H9 (cell line): ENCODE data around the gene SPTBN1. TPM values are rescaled to one million over a fixed set of nuclear protein-coding genes. Genes with fewer than 3 reads are reported as not detected.

Source experiments
- DNase-seq: peaks from one replicate; pipeline ENCODE4 v3.0.0-alpha.2; 2017
- H2AFZ ChIP-seq: one replicate; pipeline ENCODE4 v1.6.1; 2013; ENCODE audit warnings: mild to moderate bottlenecking, low read length, control low read depth, moderate library complexity
- H2AK5ac ChIP-seq: 2 replicates; pipeline ENCODE4 v1.6.1; 2013; ENCODE audit warnings: low read length, control low read depth, mixed read lengths; ENCODE audit not compliant: insufficient read length
- H2BK120ac ChIP-seq: one replicate; pipeline ENCODE4 v1.6.1; 2013; ENCODE audit warnings: low read depth, mild to moderate bottlenecking, low read length, control low read depth, inconsistent platforms; ENCODE audit not compliant: poor library complexity, severe bottlenecking
- H2BK12ac ChIP-seq: 2 replicates; pipeline ENCODE4 v1.6.1; 2013; ENCODE audit warnings: low read length, control low read depth, mixed read lengths, low read depth; ENCODE audit not compliant: insufficient read length
- H2BK15ac ChIP-seq: 2 replicates; pipeline ENCODE4 v1.6.1; 2013; ENCODE audit warnings: low read depth, low read length, control low read depth
- H2BK20ac ChIP-seq: one replicate; pipeline ENCODE4 v1.6.1; 2013; ENCODE audit warnings: low read depth, mild to moderate bottlenecking, low read length, control low read depth, inconsistent platforms; ENCODE audit not compliant: poor library complexity, severe bottlenecking
- H2BK5ac ChIP-seq: 2 replicates; pipeline ENCODE4 v1.6.1; 2013; ENCODE audit warnings: low read length, control low read depth, mixed read lengths; ENCODE audit not compliant: insufficient read length
- H3K14ac ChIP-seq: 2 replicates; pipeline ENCODE4 v1.6.1; 2013; ENCODE audit warnings: low read length, control low read depth; ENCODE audit not compliant: insufficient read depth
- H3K18ac ChIP-seq: 2 replicates; pipeline ENCODE4 v1.6.1; 2013; ENCODE audit warnings: low read depth, mild to moderate bottlenecking, mixed read lengths, low read length, control low read depth; ENCODE audit not compliant: insufficient read length
- H3K23ac ChIP-seq: 2 replicates; pipeline ENCODE4 v1.6.1; 2013; ENCODE audit warnings: low read length, control low read depth, mixed read lengths, low read depth; ENCODE audit not compliant: insufficient read length
- H3K23me2 ChIP-seq: 2 replicates; pipeline ENCODE4 v1.6.1; 2013; ENCODE audit warnings: low read depth, mild to moderate bottlenecking, mixed read lengths, low read length, control low read depth; ENCODE audit not compliant: insufficient read length, poor library complexity, severe bottlenecking
- H3K27ac ChIP-seq: 2 replicates; pipeline ENCODE4 v1.5.1; 2013; ENCODE audit warnings: low read length, control low read depth, mixed read lengths, low read depth; ENCODE audit not compliant: insufficient read length
- H3K27me3 ChIP-seq: 2 replicates; pipeline ENCODE4 v1.6.1; 2013; ENCODE audit warnings: low read length, control low read depth, inconsistent platforms; ENCODE audit not compliant: insufficient read depth
- H3K4ac ChIP-seq: 2 replicates; pipeline ENCODE4 v1.6.1; 2013; ENCODE audit warnings: low read depth, mild to moderate bottlenecking, control low read depth, inconsistent platforms, low read length, moderate library complexity
- H3K4me1 ChIP-seq: 2 replicates; pipeline ENCODE4 v1.6.1; 2013; ENCODE audit warnings: low read length, control low read depth, inconsistent platforms; ENCODE audit not compliant: insufficient read depth
- H3K4me2 ChIP-seq: 2 replicates; pipeline ENCODE4 v1.6.1; 2013; ENCODE audit warnings: low read length, control low read depth, mixed read lengths; ENCODE audit not compliant: insufficient read length, insufficient read depth
- H3K56ac ChIP-seq: 2 replicates; pipeline ENCODE4 v1.6.1; 2013; ENCODE audit warnings: low read depth, mild to moderate bottlenecking, mixed read lengths, low read length, control low read depth; ENCODE audit not compliant: insufficient read length
- H3K79me1 ChIP-seq: 2 replicates; pipeline ENCODE4 v1.6.1; 2013; ENCODE audit warnings: low read depth, mild to moderate bottlenecking, moderate library complexity, low read length, control low read depth, inconsistent platforms; ENCODE audit not compliant: insufficient read depth, poor library complexity, severe bottlenecking
- H3K79me2 ChIP-seq: 2 replicates; pipeline ENCODE4 v1.6.1; 2013; ENCODE audit warnings: low read length, control low read depth, inconsistent platforms; ENCODE audit not compliant: insufficient read depth
- H3K9ac ChIP-seq: 2 replicates; pipeline ENCODE4 v1.6.1; 2013; ENCODE audit warnings: low read length, control low read depth, mixed read lengths; ENCODE audit not compliant: insufficient read length; ENCODE audit errors: extremely low read depth
- H3K9me3 ChIP-seq: one replicate; pipeline ENCODE4 v1.6.1; 2013; ENCODE audit warnings: low read depth, low read length, inconsistent platforms; ENCODE audit not compliant: control insufficient read depth
- H3T11ph ChIP-seq: one replicate; pipeline ENCODE4 v1.6.1; 2013; ENCODE audit warnings: mild to moderate bottlenecking, low read length, control low read depth, inconsistent platforms
- H4K20me1 ChIP-seq: one replicate; pipeline ENCODE4 v1.6.1; 2013; ENCODE audit not compliant: control insufficient read depth, insufficient read length, insufficient read depth
- H4K5ac ChIP-seq: 2 replicates; pipeline ENCODE4 v1.6.1; 2013; ENCODE audit warnings: low read depth, mild to moderate bottlenecking, mixed read lengths, low read length, control low read depth; ENCODE audit not compliant: insufficient read length
- H4K8ac ChIP-seq: replicated peaks from 2 replicates; pipeline ENCODE4 v1.6.1; 2013; ENCODE audit warnings: low read length, control low read depth, mixed read lengths, low read depth; ENCODE audit not compliant: insufficient read length
- H4K91ac ChIP-seq: 2 replicates; pipeline ENCODE4 v1.6.1; 2013; ENCODE audit warnings: low read depth, mild to moderate bottlenecking, moderate library complexity, mixed read lengths, low read length, control low read depth; ENCODE audit not compliant: insufficient read length
- H3K27ac Mint-ChIP-seq, 3 experiments: 2 replicates in 2 of 3; 3 replicates in 1 of 3; pipeline ENCODE4 v1.8.0; 2020 to 2021; ENCODE audit warnings: mixed read lengths in 3 of 3, mild to moderate bottlenecking in 1 of 3, moderate library complexity in 1 of 3
- H3K27me3 Mint-ChIP-seq: 2 replicates; pipeline ENCODE4 v1.8.0; 2021; ENCODE audit warnings: low read depth, mild to moderate bottlenecking, moderate library complexity, mixed read lengths
- H3K36me3 Mint-ChIP-seq, 3 experiments: 2 replicates in 2 of 3; 3 replicates in 1 of 3; pipeline ENCODE4 v1.8.0; 2020 to 2021; ENCODE audit warnings: low read depth in 3 of 3, mixed read lengths in 3 of 3; ENCODE audit not compliant: insufficient read depth in 1 of 3
- H3K4me1 Mint-ChIP-seq, 2 experiments: 2 replicates each; pipeline ENCODE4 v1.8.0; 2020; ENCODE audit warnings: mixed read lengths in 2 of 2
- H3K4me3 Mint-ChIP-seq, 2 experiments: 2 replicates in 1 of 2; 3 replicates in 1 of 2; pipeline ENCODE4 v1.8.0; 2020 to 2021; ENCODE audit warnings: mild to moderate bottlenecking in 2 of 2, mixed read lengths in 2 of 2, moderate library complexity in 1 of 2
- H3K9me3 Mint-ChIP-seq, 2 experiments: 2 replicates in 1 of 2; 3 replicates in 1 of 2; pipeline ENCODE4 v1.8.0; 2020; ENCODE audit warnings: mild to moderate bottlenecking in 2 of 2, mixed read lengths in 2 of 2, moderate library complexity in 1 of 2
- CTCF ChIP-seq: fragments of 200-600 bp; sonication (generic); conservative IDR thresholded peaks from 3 replicates; pipeline ENCODE4 v1.8.0; 2021; ENCODE audit warnings: antibody characterized with exemption, mild to moderate bottlenecking
- WGBS: extraction: QIAGEN DNeasy Blood & Tissue Kit; methylation state at CpG from one replicate; pipeline ENCODE4 v1.1.7; 2013; ENCODE audit warnings: missing lambda C conversion rate, low lambda C conversion rate, mixed read lengths; ENCODE audit not compliant: insufficient read length; ENCODE audit errors: extremely low coverage; 5-methylcytosine and 5-hydroxymethylcytosine counted together
- total RNA-seq: library from RNA; stranded (reverse); gene quantifications from 2 replicates; pipeline ENCODE4 v1.2.1, GENCODE V29; 2021

The SPTBN1 gene
- total RNA-seq, 1 experiment from 2014 or later: 164 TPM

GRCh38 chr2:54429054-54429453, 27.1 kb upstream of the SPTBN1 start:
- H3K36me3 Mint-ChIP-seq: no peaks in the 10 kb centered on the region
- no peaks in the 10 kb centered on the region for H3K79me1 ChIP-seq
- no CpG with 5 or more reads among the region's 5 CpGs for WGBS
- H4K91ac ChIP-seq: no peak overlapping the region
- H3K4me1 Mint-ChIP-seq: peaks cover 2 to 7% of the 10 kb centered on the region in 2 experiments
- H3K23me2 ChIP-seq: no peaks in the 10 kb centered on the region
- H2BK20ac ChIP-seq: no peak overlapping the region
- H3K4me2 ChIP-seq: no peak overlapping the region
- H3K4ac ChIP-seq: no peak overlapping the region
- DNase-seq: no peak
- H3K4me1 ChIP-seq: no peaks in the 10 kb centered on the region
- H3K14ac ChIP-seq: no peak overlapping the region
- H3K79me2 ChIP-seq: no peaks in the 10 kb centered on the region
- no peak overlapping the region for H4K5ac ChIP-seq
- no peak overlapping the region for H2AFZ ChIP-seq
- no peak overlapping the region for H4K8ac ChIP-seq
- H3T11ph ChIP-seq: no peak overlapping the region
- no peaks in the 10 kb centered on the region for H3K27me3 ChIP-seq
- H3K9me3 Mint-ChIP-seq: no peaks in the 10 kb centered on the region
- no peak overlapping the region for H3K27ac ChIP-seq
- no peak overlapping the region for H3K4me3 Mint-ChIP-seq
- H3K23ac ChIP-seq: no peak overlapping the region
- no peak overlapping the region for H3K18ac ChIP-seq
- H3K27me3 Mint-ChIP-seq: no peaks in the 10 kb centered on the region
- TF ChIP-seq CTCF: no peak
- H3K27ac Mint-ChIP-seq: no peak overlapping the region
- no peak overlapping the region for H2BK12ac ChIP-seq
- no peak overlapping the region for H2AK5ac ChIP-seq
- no peak overlapping the region for H2BK15ac ChIP-seq
- H3K9ac ChIP-seq: no peak overlapping the region
- H2BK120ac ChIP-seq: no peak overlapping the region
- H3K56ac ChIP-seq: no peak overlapping the region
- no peak overlapping the region for H2BK5ac ChIP-seq
- no peaks in the 10 kb centered on the region for H4K20me1 ChIP-seq
- no peaks in the 10 kb centered on the region for H3K9me3 ChIP-seq
